Testis (tissue), 3 donors: ENCODE data around the gene ANKRD49. TPM values are rescaled to one million over a fixed set of nuclear protein-coding genes. Genes with fewer than 3 reads are reported as not detected.
A peak's percentile ranks its signal among the peaks of the same experiment; 100 is the strongest.

Experiments
- DNase-seq: peaks from one replicate; pipeline ENCODE4 v3.0.0-alpha.2; 2019
- H3K27ac ChIP-seq, 2 donors: fragments of 200-600 bp; sonication (generic); one replicate each; pipeline ENCODE4 v1.5.1; 2019
- H3K27me3 ChIP-seq: fragments of 200-600 bp; sonication (generic); one replicate; pipeline ENCODE4 v1.5.1; 2019
- H3K36me3 ChIP-seq: fragments of 200-600 bp; sonication (generic); one replicate; pipeline ENCODE4 v1.5.1; 2017; ENCODE audit warnings: low read depth; ENCODE audit errors: missing control alignments
- H3K4me1 ChIP-seq: fragments of 200-600 bp; sonication (generic); one replicate; pipeline ENCODE4 v1.5.1; 2019
- H3K4me3 ChIP-seq, 2 donors: fragments of 200-600 bp; sonication (generic); one replicate each; pipeline ENCODE4 v1.5.1; 2017 to 2019
- H3K9me3 ChIP-seq: fragments of 200-600 bp; sonication (generic); one replicate; pipeline ENCODE4 v1.5.1; 2017
- CTCF ChIP-seq, 3 experiments: fragments of 450-650 bp in 2 of 3; fragments of 200-600 bp in 1 of 3; sonication (generic) in 1 of 3; IDR thresholded peaks; one replicate each; pipeline ENCODE4 v1.5.1; 2016 to 2019; ENCODE audit warnings: antibody characterized with exemption in 3 of 3, mild to moderate bottlenecking in 2 of 3, moderate library complexity in 1 of 3
- POLR2A ChIP-seq: fragments of 450-650 bp; IDR thresholded peaks from one replicate; pipeline ENCODE4 v1.6.1; 2017; ENCODE audit warnings: antibody characterized with exemption, mild to moderate bottlenecking, moderate library complexity
- WGBS, 2 donors: methylation state at CpG; one replicate each; pipeline ENCODE4 v1.1.5; 2018; 5-methylcytosine and 5-hydroxymethylcytosine counted together
- intact Hi-C: fragments of 100-400 bp; cut with DNase I; formaldehyde crosslinking; loops from one replicate; pipeline ENCODE4 v1.15.1; 2023; ENCODE audit warnings: low total_unique reads
- polyA plus RNA-seq: library from polyadenylated mRNA; stranded (reverse); fragments of 350-450 nt; fragmentation: Illumina TruSeq; extraction: RNeasy Lipid Tissue Mini Kit (QIAGEN cat#74804); gene quantifications from one replicate; pipeline ENCODE4 v1.2.3, GENCODE V29; 2014; ENCODE audit warnings: low read depth, low replicate concordance; ENCODE audit not compliant: insufficient read depth
- total RNA-seq, 2 donors: library from RNA; depleted of rRNA; stranded (reverse); fragments of >200 nt; gene quantifications; one replicate each; pipeline ENCODE4 v1.2.3, GENCODE V29; 2016

The ANKRD49 gene
- total and polyA plus RNA-seq, 3 donors from 2014 or later, result 11.3 to 14.8 (median 13.4) TPM

- intact Hi-C loops, result no loop called here
- H3K36me3 ChIP-seq, result no peaks in the 10 kb centered on the region
- H3K4me1 ChIP-seq, result no peaks in the 10 kb centered on the region
Measured at GRCh38 chr11:94477624-94478023, 16.2 kb upstream of the ANKRD49 start.

GRCh38 chr11:94481342-94481741 lies 12.4 kb upstream of the ANKRD49 start:
- H3K27ac ChIP-seq, result no peak overlapping the region
- DNase-seq, result no peak
- no peaks in the 10 kb centered on the region for H3K9me3 ChIP-seq
- no peaks in the 10 kb centered on the region for H3K4me1 ChIP-seq
- no peaks in the 10 kb centered on the region for H3K27me3 ChIP-seq
- intact Hi-C loops, result no loop called here
- H3K4me3 ChIP-seq, result no peak overlapping the region
- TF ChIP-seq CTCF (IDR thresholded peaks at IDR 0.05) (no peak), POLR2A (no peak)
- no peaks in the 10 kb centered on the region for H3K36me3 ChIP-seq

More at GRCh38 chr11:94477624-94478023, 16.2 kb upstream of the ANKRD49 start:
- Histone ChIP-seq H3K9me3 (no peaks in the 10 kb centered on the region), H3K27ac (no peak overlapping the region), H3K27me3 (no peaks in the 10 kb centered on the region), H3K4me3 (no peak overlapping the region)
- no peak for DNase-seq
- no peak for TF ChIP-seq POLR2A
- no peak for TF ChIP-seq CTCF (IDR thresholded peaks at IDR 0.05)
- 88 to 94% methylated on average over 2 of the region's 2 CpGs for WGBS, 2 donors

- Histone ChIP-seq H3K4me3 (no peak overlapping the region), H3K9me3 (no peaks in the 10 kb centered on the region), H3K27ac (no peak overlapping the region), H3K36me3 (no peaks in the 10 kb centered on the region), H3K4me1 (no peaks in the 10 kb centered on the region), H3K27me3 (no peaks in the 10 kb centered on the region)
- no peak for DNase-seq
- TF ChIP-seq POLR2A (no peak), CTCF (IDR thresholded peaks at IDR 0.05) (no peak)
- intact Hi-C loops, result no loop called here
- WGBS, 2 donors, result 85 to 88% methylated on average over 1 of the region's 1 CpG
Measured at GRCh38 chr11:94486068-94486467, 7.7 kb upstream of the ANKRD49 start.

- no peak for DNase-seq
- TF ChIP-seq CTCF (IDR thresholded peaks at IDR 0.05), result no peak
- no peak for TF ChIP-seq POLR2A
- Histone ChIP-seq H3K9me3 (no peaks in the 10 kb centered on the region), H3K27ac (peak overlapping the region; percentile 63 to 83), H3K4me3 (peak overlapping the region; percentile 88 to 92), H3K36me3 (no peaks in the 10 kb centered on the region), H3K27me3 (no peaks in the 10 kb centered on the region), H3K4me1 (peaks cover 4% of the 10 kb centered on the region)
- intact Hi-C loops, result no loop called here
- WGBS, 2 donors, result 3% methylated on average over 6 to 19 of the region's 19 CpGs
Measured at GRCh38 chr11:94494126-94494680, 419 bp downstream of the ANKRD49 start.

GRCh38 chr11:94500181-94500580 lies 6.4 kb downstream of the ANKRD49 start:
- no peak for DNase-seq
- Histone ChIP-seq H3K36me3 (no peaks in the 10 kb centered on the region), H3K27ac (no peak overlapping the region), H3K9me3 (no peaks in the 10 kb centered on the region), H3K4me1 (no peaks in the 10 kb centered on the region), H3K27me3 (no peaks in the 10 kb centered on the region), H3K4me3 (no peak overlapping the region)
- TF ChIP-seq CTCF (IDR thresholded peaks at IDR 0.05) (no peak), POLR2A (no peak)
- intact Hi-C loops, result no loop called here
- 88 to 91% methylated on average over 2 of the region's 2 CpGs for WGBS, 2 donors
